ENCODE measurements around the gene ZSWIM6. TPM values are rescaled to one million over a fixed set of nuclear protein-coding genes. Genes with fewer than 3 reads are reported as not detected.

The ZSWIM6 gene
- total RNA-seq, 2 experiments from 2014 or later: 6.1 to 6.5 TPM

DNA sequence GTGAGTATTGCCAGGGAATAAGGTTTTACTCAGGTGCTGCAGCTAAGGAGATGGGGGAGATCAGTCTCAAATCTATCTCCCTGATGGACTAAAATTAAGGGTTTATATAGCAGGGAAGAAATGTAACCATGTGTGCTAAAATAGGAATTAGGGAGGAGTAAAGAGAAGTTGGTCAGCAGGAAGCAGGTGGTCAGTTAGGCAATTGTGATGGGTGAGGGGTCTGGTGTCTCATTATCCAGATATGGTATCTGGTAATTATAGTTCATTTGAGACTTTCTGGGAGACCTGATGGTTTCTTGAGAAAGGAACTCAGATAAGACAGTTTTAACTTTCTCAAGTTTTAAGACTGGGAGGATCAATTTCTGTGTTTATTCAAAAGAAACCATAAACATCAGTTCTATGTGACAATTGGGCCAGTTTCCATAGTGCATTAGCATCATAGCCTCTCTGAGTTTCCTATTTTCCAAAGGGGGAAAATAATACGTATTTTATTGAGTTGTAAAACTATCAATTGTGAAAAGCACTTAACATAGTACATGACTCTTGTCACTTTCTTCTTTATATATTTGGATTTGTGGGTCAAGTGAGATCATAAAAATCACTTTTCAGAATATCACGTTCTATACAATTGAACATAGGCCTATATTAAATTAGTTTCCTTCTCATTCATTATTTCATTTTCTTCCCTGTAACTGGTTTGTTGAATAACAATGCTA lies 115.9 kb downstream of the ZSWIM6 start:
- POLR2A ChIA-PET: no interaction called here
- no peak for ATAC-seq (ENCODE audit: low read depth)
- DNase-seq: no peak
- Mint-ChIP-seq H3K36me3 (peaks cover 10% of the 10 kb centered on the region), H3K4me3 (no peak overlapping the region), H3K4me1 (no peaks in the 10 kb centered on the region), H3K9me3 (peaks cover 18% of the 10 kb centered on the region), H3K27ac (no peak overlapping the region), H3K27me3 (no peaks in the 10 kb centered on the region)

DNA sequence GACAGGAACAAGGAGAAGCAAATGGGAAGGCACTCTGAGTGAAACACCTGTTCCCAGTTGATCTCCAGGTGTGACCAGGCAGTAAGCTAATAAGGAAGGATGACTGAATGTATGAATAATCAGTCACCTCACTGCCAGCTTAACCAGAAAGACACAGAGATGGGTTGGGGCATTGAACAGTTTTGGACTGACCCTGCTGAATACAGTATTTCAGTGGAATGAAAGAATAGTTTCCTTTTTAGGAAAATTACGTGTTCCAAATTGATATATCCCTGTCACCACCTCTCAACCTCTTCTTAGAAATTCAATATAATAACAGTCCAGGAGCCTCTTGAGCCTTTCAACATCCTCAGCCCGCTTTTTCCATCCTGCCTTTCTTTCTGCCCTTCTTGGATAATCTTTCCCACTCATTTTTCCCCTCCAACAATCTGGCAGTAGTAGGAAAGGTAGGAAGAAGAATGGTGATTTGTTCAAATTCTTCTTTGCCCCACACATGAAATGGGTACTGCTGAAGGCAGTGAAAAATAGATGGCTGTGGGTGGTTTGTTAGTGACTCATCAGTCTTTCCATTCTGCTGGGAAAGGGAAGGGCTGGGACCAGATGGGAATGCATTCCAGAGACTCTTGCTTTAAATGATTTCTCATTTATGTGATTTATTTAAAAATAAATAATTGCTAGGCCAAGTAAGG lies 117.9 kb downstream of the ZSWIM6 start:
- H3K9me3 Mint-ChIP-seq: peaks cover 18% of the 10 kb centered on the region
- POLR2A ChIA-PET: no interaction called here
- no peaks in the 10 kb centered on the region for H3K4me1 Mint-ChIP-seq
- no peak overlapping the region for H3K4me3 Mint-ChIP-seq
- no peak overlapping the region for H3K27ac Mint-ChIP-seq
- ATAC-seq (ENCODE audit: low read depth): no peak
- DNase-seq: no peak
- peaks cover 10% of the 10 kb centered on the region for H3K36me3 Mint-ChIP-seq
- no peaks in the 10 kb centered on the region for H3K27me3 Mint-ChIP-seq

DNA sequence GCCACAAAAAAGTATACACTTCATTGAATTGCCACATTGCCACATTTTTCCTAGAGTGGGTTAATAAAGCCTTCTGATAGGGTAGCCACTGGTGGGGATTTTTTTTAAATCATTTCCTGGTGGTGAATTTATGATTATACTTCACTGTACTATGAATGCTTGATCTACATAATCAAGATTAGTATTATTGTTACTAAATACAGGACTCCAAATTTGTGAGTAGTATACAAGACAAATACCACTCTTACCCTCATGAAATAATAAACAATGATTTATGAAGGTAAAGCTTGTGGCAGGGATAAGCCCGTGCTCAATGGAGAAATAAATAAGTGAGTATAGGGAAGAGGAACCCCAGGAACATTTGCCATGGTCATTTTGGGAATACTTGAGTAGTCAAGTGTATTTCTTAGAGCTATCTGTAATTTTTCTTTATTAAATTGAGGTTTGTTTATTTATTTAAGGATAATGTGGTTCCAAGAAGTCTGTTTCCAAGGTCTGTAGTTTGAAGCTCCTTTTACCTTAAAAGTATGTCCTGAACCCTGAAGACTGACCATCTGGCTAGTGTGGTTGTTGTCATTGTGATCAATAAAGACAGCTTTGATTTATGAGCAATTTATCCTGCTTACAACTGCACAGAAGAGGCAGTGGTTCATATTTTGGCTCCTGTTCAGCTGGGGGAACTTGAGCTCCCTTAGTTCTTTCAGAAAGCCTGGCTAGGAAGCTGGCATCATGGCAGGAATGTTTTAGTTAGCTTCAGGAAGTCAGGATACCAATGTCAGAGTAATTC lies 118.6 kb downstream of the ZSWIM6 start:
- no peak for ATAC-seq (ENCODE audit: low read depth)
- DNase-seq: no peak
- Mint-ChIP-seq H3K36me3 (peaks cover 10% of the 10 kb centered on the region), H3K4me3 (no peak overlapping the region), H3K9me3 (peaks cover 18% of the 10 kb centered on the region), H3K27me3 (no peaks in the 10 kb centered on the region), H3K4me1 (no peaks in the 10 kb centered on the region), H3K27ac (no peak overlapping the region)
- POLR2A ChIA-PET: no interaction called here

DNA sequence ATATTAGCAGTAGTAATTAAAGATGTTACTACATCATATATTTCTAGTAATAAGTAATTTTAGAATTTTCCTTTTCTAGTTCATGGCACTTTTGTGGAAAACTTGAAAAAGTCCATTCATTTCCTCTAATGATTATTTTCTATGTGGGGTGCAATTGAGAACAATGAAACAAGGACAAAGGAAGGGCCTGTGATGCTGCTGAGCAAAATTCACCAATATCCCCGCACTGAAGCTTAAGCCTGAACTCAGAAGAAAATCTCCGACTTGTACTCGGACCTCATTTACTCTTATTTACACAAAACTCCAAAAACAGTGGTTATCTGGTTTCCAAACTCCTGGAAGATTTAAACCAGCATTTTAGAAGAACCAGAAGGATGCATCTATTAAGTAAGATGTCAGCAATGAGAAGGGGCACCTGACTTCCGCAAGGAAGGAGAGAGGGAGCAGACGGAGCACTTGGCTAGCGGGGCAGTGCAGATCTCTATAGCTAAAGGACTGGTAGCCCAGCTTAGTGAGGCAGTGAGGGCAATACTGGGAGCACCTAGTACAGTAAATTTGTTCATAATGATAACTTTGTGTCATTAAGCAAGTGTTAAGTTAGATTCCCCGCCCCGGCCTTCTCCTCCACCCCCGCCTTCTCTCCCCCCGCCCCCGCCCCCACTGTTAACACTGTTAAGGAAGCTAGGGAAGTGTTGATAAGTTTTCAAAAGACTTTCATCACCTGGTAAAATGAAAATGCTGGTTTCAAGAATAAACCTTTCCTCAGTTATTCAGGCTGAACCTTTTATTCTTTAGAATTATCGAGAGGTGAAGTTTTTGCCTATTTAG lies 123.3 kb downstream of the ZSWIM6 start:
- POLR2A ChIA-PET: no interaction called here
- Mint-ChIP-seq H3K9me3 (no peaks in the 10 kb centered on the region), H3K4me3 (no peak overlapping the region), H3K4me1 (no peaks in the 10 kb centered on the region), H3K27me3 (no peaks in the 10 kb centered on the region), H3K36me3 (no peaks in the 10 kb centered on the region), H3K27ac (no peak overlapping the region)
- no peak for ATAC-seq (ENCODE audit: low read depth)
- DNase-seq: no peak

DNA sequence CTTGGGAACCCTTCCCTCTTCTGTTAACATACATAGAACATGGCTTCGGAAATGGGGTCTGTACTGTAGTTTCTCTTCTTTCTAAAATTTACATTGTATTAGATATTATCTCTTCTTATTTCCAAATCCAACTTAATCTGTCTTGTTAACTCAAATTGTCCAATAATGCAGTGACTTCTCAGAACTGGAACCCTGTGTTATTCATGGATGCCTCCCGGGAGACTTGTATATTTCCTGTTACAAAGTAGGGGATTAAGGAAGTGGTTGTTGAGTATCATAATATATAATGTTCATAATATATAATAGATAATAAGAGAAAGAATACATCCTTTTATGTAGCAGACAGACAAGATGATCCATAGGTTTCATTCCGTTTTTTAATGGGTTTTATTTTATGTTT lies 128.4 kb downstream of the ZSWIM6 start:
- H3K27me3 Mint-ChIP-seq: no peaks in the 10 kb centered on the region
- ATAC-seq (ENCODE audit: low read depth) (no peak), DNase-seq (no peak)
- no peak overlapping the region for H3K4me3 Mint-ChIP-seq
- H3K36me3 Mint-ChIP-seq: no peaks in the 10 kb centered on the region
- H3K4me1 Mint-ChIP-seq: no peaks in the 10 kb centered on the region
- H3K9me3 Mint-ChIP-seq: peaks cover 2% of the 10 kb centered on the region
- no peak overlapping the region for H3K27ac Mint-ChIP-seq
- POLR2A ChIA-PET: no interaction called here

DNA sequence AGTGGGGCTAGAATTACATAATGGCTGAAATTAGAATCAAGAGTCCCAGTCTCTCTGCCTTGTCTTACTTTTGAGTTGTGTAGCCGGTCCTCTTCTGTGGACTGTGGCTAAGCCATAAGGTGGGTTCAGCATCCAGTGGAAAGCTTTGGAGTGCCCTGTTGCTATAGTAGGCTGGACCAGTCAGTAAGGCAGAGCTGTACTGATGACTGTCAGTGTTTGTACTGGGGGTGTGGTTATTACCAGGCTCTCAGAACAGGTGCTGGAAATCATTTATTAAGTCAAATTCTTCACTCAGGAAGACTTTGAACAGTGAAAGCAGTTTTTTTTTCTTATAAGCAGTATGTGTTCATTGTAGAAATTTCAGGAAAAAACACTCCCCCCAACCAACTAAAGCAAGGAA lies 129.4 kb downstream of the ZSWIM6 start:
- Mint-ChIP-seq H3K27me3 (no peaks in the 10 kb centered on the region), H3K9me3 (peaks cover 2% of the 10 kb centered on the region), H3K4me1 (no peaks in the 10 kb centered on the region), H3K36me3 (no peaks in the 10 kb centered on the region), H3K4me3 (no peak overlapping the region), H3K27ac (no peak overlapping the region)
- POLR2A ChIA-PET: no interaction called here
- DNase-seq (no peak), ATAC-seq (ENCODE audit: low read depth) (no peak)

DNA sequence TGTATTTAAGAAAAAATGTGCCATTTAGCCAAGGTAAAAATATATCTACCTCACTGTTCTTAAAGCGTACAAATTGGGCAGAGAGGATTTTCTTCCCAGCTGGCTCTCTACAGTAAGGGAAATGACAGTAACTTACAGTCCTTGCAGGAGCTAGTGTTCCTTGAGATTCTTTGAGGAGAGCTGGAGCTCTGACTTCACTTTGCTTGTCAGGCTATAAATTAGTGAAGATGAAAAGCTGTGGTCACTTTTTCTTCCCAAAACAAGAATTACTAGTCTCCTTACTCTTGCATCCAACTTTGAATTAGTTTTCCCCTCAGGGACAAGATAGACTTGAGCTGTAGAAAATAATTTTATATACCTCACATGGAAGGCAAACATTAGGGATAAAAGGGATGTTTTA lies 129.9 kb downstream of the ZSWIM6 start:
- H3K36me3 Mint-ChIP-seq: no peaks in the 10 kb centered on the region
- DNase-seq: no peak
- no peaks in the 10 kb centered on the region for H3K4me1 Mint-ChIP-seq
- no peak overlapping the region for H3K4me3 Mint-ChIP-seq
- no peak overlapping the region for H3K27ac Mint-ChIP-seq
- no peak for ATAC-seq (ENCODE audit: low read depth)
- H3K9me3 Mint-ChIP-seq: peaks cover 2% of the 10 kb centered on the region
- POLR2A ChIA-PET: no interaction called here
- no peaks in the 10 kb centered on the region for H3K27me3 Mint-ChIP-seq

DNA sequence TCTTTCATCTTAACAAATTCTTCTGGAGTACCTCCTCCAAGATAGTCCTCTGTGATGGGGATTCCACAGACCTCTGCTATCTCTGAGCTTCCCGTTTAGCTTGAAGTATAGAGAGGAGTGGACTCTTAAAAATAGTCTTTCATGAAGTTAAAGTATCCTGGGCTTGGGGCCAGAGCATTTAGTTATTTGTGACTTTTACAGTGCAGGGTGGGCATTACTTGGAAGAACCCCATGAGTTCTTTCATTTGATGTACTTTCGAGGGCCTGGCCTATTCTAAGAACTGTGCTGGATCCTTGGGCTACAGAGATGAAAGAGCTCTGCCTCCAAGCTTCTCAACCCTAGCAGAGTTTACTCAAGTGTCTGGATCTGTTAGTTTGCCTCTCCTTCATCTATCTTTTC lies 131.5 kb downstream of the ZSWIM6 start:
- ATAC-seq (ENCODE audit: low read depth) (no peak), DNase-seq (no peak)
- no peak overlapping the region for H3K4me3 Mint-ChIP-seq
- no peaks in the 10 kb centered on the region for H3K4me1 Mint-ChIP-seq
- H3K36me3 Mint-ChIP-seq: no peaks in the 10 kb centered on the region
- no peaks in the 10 kb centered on the region for H3K27me3 Mint-ChIP-seq
- H3K27ac Mint-ChIP-seq: no peak overlapping the region
- peaks cover 2% of the 10 kb centered on the region for H3K9me3 Mint-ChIP-seq
- POLR2A ChIA-PET: no interaction called here

DNA sequence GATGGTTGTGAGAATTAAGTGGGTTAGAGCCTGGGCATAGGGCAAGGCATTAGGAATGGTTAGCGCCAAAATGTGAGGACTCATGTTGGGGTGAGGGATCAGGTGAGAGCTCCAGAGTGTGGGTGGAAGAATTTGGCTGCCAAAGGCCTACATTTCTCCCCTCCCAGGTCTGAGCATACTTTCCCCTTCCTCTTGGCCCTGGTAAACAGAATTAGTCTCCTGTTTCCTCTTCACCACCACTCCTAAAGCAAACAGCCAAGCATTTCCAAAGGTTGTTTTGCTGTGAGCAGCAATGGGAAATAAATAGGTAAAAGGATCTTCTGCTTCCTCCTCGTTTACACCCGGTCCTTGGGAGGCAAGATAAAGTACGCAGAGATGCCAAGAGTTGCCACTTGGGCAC lies 132.5 kb downstream of the ZSWIM6 start:
- DNase-seq (no peak), ATAC-seq (ENCODE audit: low read depth) (no peak)
- peaks cover 2% of the 10 kb centered on the region for H3K9me3 Mint-ChIP-seq
- H3K27ac Mint-ChIP-seq: no peak overlapping the region
- no peaks in the 10 kb centered on the region for H3K27me3 Mint-ChIP-seq
- no peaks in the 10 kb centered on the region for H3K36me3 Mint-ChIP-seq
- H3K4me3 Mint-ChIP-seq: no peak overlapping the region
- no peaks in the 10 kb centered on the region for H3K4me1 Mint-ChIP-seq
- POLR2A ChIA-PET: no interaction called here

DNA sequence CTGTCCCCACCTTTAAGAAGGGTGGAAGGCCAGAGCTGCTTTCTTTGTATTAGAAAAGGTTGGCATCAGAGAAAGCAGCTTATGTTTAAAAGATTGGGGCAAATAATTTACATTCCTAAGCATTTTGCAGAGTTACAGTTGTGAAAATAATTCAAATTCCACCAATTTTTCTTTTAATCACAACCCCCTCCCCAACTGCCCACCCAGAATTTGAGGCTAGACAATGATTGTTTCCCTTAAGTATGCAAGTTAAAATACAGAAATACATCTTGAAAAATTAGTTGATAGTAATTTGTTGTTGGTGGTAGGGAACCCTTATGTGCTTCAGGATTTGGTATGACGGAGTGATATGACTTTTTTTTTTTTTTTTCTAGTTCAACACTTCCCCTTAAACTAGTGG lies 133.0 kb downstream of the ZSWIM6 start:
- POLR2A ChIA-PET: no interaction called here
- Mint-ChIP-seq H3K27ac (no peak overlapping the region), H3K36me3 (no peaks in the 10 kb centered on the region), H3K27me3 (no peaks in the 10 kb centered on the region), H3K4me1 (no peaks in the 10 kb centered on the region), H3K9me3 (peaks cover 4% of the 10 kb centered on the region), H3K4me3 (no peak overlapping the region)
- ATAC-seq (ENCODE audit: low read depth): no peak
- no peak for DNase-seq

DNA sequence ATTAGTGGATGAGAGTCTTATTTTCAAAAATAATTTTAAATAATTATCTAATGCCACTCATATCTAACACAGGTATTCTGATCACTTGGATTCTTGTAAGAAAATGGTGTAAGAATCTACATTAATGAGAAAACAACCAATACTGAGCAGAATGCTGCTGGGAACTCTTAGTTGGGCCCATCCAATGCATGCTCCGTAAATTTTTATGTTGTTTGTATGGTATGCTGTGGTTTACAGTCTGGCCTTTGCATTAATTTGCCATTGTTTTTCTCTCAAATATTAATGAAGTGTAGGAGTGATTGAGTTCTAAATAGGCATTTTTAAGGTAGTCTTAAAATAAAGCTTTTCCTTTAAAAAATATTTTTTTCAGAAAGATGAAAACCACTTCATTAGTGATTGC lies 133.4 kb downstream of the ZSWIM6 start:
- no peaks in the 10 kb centered on the region for H3K36me3 Mint-ChIP-seq
- POLR2A ChIA-PET: no interaction called here
- no peak overlapping the region for H3K4me3 Mint-ChIP-seq
- H3K4me1 Mint-ChIP-seq: no peaks in the 10 kb centered on the region
- H3K9me3 Mint-ChIP-seq: peaks cover 4% of the 10 kb centered on the region
- DNase-seq: no peak
- ATAC-seq (ENCODE audit: low read depth): no peak
- H3K27ac Mint-ChIP-seq: no peak overlapping the region
- no peaks in the 10 kb centered on the region for H3K27me3 Mint-ChIP-seq

DNA sequence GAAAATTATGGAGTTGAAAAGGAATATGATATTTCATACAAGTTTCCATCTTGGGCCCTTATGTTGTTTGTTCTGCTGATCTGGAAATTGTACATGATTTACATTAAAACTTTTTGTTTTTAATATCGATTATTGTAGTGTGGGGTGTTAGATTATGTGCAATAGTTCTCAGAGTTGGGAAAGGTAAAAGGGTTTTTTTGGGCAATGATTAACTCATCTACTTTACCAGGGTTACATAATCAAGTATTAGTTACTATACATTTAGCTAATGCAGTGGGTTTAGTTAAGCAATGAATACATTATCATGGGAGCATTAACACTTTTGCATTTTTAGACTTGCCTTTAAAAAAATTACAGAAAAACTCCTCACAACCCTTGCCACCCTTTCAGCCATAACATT lies 134.0 kb downstream of the ZSWIM6 start:
- DNase-seq (no peak), ATAC-seq (ENCODE audit: low read depth) (no peak)
- no peaks in the 10 kb centered on the region for H3K27me3 Mint-ChIP-seq
- no peaks in the 10 kb centered on the region for H3K4me1 Mint-ChIP-seq
- no peak overlapping the region for H3K27ac Mint-ChIP-seq
- H3K4me3 Mint-ChIP-seq: no peak overlapping the region
- H3K36me3 Mint-ChIP-seq: no peaks in the 10 kb centered on the region
- POLR2A ChIA-PET: no interaction called here
- peaks cover 4% of the 10 kb centered on the region for H3K9me3 Mint-ChIP-seq

DNA sequence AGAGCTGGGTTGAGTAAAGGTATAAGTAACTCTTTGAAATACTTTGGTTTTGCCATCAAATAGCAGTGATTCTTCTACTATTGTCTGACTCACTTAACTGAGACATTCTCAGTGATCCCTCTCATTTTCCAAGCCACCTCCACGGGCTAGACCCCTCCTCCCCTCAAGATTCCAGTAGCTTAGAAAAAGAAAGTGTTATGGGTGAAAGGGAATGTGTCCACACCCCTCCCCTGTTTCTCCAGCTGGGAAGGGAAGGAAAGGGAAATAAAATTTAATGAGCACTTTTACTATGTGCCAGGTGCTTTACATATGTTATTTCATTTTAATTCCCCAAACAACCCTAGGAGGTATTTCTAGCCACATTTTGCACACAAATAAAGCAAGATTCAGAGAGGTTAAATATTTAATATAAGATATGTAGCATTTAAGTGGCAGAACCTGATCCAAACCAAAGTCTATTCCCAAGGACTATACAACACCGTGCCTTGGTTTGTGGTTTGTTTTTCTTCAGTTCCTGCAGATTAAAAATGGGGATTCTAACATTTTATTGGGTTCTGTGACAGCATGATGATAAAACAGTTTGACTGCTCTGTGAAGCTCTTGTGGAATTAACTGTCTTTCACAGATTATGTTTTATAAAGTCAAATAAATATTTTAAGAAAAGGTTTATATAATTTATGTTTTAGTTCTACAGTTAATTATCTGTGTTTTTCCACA lies 135.9 kb downstream of the ZSWIM6 start:
- DNase-seq (no peak), ATAC-seq (ENCODE audit: low read depth) (no peak)
- no peak overlapping the region for H3K4me3 Mint-ChIP-seq
- POLR2A ChIA-PET: no interaction called here
- peaks cover 7% of the 10 kb centered on the region for H3K4me1 Mint-ChIP-seq
- no peaks in the 10 kb centered on the region for H3K27me3 Mint-ChIP-seq
- H3K36me3 Mint-ChIP-seq: no peaks in the 10 kb centered on the region
- peaks cover 2% of the 10 kb centered on the region for H3K9me3 Mint-ChIP-seq
- H3K27ac Mint-ChIP-seq: no peak overlapping the region

Measured in activated naive CD8-positive, alpha-beta T cell treated with anti-CD3 and anti-CD28 coated beads, Interleukin-2, amount 10 ng/mL, durations not matched to agents 7 days and 5 days (primary cell).